Fibroblast of gingiva (primary cell): ENCODE data around the gene UBE2E3.
A peak's percentile ranks its signal among the peaks of the same experiment; 100 is the strongest.
"Not testable (repeated sequence)": the region's sequence is repeated elsewhere in the genome, so short reads cannot be mapped to it uniquely, and the experiment has no call there.

Experiments
- DNase-seq: peaks from one replicate; pipeline ENCODE4 v3.0.0-alpha.2; 2011; ENCODE audit warnings: low read depth

Gene UBE2E3

DNA sequence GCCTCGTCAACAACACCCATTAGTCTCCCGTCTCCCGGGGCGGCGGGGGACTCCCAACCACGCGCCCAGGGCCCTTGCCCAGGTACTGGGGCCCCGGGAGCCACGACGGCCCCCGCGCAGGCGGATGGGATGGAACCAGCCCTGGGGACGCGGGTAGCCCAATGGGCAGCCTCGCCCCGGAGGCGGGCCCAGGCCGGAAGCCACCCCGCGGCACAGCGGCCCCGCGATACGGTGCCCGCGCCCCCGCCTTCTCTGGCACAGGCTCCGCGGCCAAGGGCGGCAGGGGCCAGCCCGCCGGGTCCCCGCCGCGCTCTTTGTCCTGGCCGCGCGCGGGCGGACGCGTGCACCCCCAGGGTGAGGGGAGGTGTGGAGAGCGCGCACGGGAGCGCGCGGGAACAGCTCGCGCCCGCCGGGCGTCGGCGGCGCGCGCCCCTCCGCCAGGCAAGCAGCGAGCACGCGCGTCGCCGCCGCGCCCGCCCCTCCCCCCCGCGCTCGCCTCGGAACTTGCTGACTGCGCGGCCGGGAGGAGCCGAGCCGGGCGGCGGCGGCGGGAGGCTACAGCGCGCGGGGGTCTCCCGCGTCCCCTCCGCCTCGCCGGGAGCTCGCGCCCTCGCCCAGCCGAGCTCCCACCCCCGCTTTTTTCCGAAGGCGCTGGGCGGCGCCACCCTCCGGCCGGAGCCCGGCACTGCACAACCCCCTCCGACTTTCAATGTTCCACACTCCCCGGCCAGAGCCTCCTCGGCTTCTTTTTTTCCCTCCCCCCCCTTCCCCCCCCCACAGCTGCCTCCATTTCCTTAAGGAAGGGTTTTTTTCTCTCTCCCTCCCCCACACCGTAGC is at the start of gene UBE2E3:
TSS of gene UBE2E3 (plus strand) at position 500 of the 837 bp plus-strand sequence. CDS start 1,438 bp downstream, outside the sequence.
- peak; percentile 84 for DNase-seq

DNA sequence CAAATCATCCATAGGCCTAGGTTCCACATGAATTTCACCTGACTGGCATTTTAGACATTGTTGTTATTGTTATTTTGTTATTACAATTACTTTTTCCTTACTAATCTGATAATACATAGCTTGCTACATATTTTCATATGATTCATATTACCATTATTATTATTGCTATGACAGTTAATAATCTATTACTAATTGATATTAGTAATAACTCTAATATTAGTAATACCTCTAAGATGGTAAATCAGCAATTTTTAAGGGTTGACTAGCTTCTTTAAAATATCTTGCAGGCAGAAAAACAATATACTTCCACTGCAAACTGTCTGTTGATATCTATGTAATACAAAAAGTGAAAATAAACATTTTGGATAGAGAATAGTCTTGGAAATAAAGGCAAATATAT is 48.6 kb upstream of the UBE2E3 start:
- DNase-seq = no peak

DNA sequence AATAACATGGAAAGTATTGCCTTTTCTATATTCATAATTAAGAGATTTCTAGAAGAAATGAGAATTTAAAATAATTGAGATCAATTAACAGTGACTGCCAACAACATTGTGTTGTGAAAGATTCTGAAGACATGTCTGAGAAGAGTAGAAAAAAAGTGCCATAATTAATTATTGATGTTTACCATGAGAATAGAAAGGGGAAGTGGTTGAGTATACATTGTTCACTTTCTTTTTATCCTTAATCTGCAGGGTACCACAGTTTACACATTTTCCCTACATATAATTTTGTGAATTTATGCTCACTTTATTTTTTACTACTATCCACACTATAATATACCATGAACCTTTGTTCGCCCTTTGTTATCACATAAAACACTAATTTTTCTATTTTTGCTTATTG is 47.1 kb upstream of the UBE2E3 start:
- no peak for DNase-seq

DNA sequence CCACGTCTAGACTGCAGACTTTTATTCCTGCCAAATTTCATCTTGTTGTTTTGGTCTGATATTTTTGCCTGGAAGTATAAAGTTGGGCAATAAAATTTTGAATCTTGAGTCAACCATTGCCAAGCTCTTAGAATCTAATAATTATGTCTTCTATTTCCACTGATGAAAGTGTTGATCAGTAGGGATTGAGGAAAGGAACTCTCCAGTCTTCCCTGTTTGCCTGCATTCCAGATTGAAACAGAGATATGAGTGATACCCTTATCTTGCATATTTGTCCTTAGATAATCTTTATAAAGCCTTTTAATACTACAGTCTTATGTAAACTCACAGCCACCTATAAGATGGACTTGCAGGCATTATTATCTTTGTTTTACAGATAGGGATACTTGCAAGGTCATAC is 45.5 kb upstream of the UBE2E3 start:
- DNase-seq = no peak

DNA sequence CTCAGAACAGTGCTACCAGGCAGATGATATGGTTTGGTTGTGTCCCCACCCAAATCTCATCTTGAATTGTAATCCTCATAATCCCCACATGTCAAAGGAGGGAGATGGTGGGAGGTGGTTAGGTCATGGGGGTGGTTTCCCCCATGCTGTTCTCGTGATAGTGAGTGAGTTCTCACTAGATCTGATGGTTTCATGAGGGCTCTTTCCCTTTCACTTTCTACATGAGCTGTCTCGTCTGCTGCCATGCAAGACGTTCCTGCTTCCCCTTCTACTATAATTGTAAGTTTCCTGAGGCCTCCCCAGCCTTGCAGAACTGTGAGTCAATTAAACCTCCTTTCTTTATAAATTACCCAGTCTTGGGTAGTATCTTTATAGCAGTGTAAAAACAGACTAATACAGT is 42.9 kb upstream of the UBE2E3 start:
- not testable (repeated sequence) for DNase-seq

DNA sequence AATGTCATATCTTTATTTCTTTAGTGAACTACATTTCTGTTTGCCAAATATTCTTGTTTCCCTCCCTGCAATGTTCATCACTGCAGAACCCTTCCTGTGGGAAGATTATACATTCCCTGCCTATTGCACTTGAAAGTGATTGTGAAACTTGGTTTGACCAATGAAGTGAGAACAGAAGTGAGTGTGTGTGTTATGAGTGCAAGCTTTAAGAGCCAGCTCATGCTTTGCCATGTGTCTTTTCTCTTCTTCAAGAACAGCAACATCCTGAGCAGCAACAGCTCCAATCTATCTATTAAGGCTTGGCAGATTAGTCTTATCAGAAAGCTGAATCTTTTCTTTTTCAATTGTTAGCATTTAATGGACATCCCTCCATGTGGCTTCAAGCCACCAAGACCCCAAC is 42.0 kb upstream of the UBE2E3 start:
- peak; percentile 63 for DNase-seq

DNA sequence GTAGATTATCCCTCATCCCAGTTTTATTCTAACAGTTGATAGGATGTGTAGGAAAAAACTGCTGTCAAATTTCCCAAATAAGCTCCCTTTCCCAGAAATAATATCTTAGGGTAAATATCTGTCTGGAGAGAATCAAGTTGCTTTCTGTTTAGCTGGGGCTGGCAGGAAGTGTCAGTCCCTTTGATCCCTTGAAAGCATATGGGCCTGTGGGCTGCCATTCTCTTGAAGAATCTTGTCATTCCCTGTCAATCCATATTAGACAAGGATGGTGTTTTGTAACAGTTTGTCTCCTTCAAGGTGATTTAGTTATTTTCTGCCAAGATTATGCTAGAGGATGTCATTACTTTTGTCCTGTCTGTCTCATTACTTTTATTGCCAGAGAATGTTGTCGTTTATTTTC is 37.1 kb upstream of the UBE2E3 start:
- DNase-seq = no peak

DNA sequence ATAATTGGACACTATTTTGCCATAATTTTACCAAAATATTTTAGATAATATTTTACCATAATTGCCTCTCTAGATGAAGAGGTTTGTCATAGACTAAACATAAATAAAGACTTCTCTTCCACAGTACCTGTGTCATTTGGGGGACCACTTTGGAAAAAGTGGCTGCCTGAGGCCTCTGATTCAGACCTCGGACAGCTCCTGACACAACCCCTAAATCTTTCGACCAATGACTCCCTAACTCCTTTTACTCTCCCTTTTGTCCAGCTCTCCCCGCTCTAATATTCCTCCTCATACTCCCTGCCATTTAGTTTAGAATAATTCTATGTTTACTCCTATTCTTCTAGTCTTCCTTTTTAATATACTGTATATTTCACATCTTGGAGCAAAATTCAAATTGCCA is 36.0 kb upstream of the UBE2E3 start:
- no peak for DNase-seq

DNA sequence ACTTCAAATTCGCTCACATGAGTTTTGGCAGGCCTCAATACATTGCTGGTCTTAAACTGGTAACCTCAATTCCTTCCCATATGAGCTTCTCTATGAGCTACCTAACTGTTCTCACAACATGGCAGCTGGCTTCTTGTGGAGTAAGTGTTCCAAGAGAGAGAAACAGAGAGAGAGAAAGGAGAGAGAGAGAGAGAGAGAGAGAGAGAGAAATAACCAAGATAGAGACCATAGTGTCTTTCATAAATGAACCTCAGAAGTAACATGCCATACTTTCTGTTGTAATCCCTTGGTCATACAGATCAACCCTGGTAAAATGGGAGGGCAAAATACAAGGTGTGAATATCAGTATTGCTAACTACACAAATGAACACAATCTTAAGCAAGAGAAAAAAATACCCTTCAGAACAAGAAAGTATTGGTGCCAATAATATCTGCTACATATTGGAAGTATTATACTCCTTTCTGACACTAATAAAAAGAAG is 33.2 kb upstream of the UBE2E3 start:
- no peak for DNase-seq

DNA sequence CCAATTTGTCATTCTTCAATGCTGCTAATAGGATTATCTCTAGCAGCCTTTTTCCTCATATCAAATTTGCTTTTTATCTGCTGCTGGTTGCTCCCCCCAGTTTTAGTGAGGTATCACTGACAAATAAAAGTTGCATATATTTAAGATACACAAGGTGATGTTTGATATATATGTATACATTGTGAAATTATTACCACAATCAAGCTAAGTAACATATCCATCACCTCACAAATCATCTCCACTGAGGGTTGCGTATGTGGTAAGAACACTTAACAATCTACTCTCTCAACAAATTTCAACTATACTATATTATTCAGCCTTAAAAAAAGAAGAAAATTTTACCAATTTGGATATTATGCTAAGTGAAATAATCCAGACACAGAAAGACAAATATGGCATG is 30.5 kb upstream of the UBE2E3 start:
- no peak for DNase-seq

DNA sequence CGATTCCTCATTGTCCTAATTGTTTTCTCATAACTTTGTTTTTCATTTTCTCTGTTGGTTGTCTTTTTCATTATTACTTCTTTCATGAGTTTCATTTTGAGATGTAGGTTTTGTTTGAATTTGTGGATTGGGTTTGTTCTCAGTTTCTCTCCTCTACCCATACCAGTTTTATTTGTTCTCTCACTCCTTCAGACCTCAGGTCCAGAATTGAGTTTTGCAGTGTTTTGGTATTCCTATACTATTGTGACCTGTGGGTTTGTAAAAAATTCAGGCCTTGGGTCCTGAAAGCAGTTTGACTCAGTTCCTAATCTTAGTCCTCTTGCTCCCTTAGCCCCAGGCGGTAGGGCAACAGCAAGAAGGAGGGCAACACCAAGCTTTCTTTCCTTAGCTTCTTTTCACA is 28.3 kb upstream of the UBE2E3 start:
- DNase-seq = no peak

DNA sequence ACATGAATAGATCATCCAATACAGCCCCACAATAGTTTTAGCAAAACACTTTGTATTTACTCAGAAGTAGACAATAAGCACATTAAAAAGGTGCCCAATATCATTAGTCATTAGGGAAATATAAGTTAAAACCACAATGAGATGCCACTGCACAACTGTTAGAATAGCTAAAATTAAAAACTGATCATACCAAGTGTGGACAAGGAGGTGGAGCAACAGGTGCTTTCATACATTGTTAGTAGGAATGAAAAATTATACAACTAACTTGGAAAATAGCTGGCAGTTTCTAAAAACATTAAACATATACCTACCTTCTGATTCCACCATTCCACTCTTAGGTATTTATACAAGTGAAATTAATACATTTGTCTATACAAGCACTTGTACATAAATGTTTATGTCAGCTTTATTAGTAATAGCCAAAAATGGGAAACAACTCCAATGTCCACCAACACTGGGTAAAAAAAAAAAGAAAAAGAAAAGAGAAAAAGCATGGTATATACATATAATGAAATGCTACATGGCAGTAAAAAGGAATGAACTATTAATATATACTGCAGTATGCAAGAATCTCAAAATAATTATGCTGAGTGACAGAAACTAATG is 27.6 kb upstream of the UBE2E3 start:
- DNase-seq = no peak

DNA sequence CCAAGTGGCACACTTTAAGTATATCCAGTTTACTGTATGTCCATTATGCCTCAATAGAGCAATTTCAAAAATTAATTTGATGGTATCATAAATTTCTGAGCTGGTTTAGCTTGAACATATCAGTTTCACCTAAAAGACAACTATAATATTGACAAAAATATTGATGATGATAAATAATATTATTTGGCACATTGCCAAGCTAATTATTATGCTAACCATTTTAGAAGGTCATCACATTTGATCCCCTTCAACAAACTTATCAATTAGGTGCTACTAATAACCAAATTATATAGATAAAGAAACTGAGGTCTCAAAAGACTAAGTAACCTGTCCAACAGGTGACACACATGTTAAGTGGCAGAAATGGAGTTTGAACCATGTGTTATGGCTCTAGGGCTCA is 26.9 kb upstream of the UBE2E3 start:
- no peak for DNase-seq

DNA sequence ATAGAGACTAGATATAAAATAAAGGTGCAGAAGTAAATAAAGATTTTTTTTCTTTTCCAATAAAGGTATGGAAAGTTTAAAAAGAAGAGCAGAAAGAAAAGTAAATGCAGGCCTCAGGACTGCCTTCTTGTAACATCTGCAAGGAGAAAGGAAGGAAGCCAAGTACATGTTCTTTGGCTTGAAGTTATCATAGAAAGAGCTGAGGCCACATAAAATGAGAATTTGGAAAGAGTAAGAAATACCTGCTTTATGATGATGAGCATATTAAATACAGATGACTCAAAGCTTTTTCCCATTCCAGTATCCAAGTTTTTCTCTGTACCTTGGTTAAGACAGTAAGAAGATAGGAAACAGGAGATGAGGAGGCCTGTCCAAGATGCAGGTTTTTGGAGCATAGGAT is 25.3 kb upstream of the UBE2E3 start:
- no peak for DNase-seq

DNA sequence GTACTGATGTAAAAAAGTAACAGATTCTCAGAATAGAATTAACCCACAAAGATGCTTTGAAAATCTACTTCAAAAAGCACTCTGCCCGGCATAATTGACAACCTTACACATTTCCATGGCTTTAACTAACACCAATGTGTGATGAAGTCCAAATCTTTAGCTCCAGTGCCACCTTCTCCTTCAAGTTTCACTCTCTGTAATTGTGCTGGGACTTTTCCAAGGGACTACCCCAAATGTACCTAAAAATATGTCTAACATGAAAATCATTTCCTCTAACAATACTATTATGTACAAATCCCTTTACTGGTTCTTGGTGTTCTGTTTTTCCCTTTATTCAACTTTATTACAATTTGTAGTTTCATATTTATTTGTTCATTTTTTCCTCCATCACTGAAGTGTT is 20.6 kb upstream of the UBE2E3 start:
- DNase-seq = no peak

DNA sequence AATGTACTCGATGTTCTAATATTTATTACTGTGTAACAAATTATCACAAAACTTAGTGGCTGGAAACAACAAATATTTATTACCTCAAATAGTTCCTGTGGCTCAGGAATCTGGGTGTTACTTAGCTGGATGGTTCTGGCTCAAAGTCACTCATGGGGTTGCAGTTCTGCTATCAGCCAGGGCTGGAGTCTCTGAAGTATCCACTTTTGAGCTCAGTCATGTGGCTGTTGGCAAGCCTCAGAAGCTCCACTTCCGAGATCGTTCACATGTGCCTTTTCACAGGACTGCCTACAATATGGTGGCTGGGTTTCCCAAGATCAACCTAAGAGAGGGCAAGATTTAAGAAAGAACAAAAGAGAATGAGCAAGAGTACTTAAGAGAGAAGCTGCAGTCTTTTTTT is 19.4 kb upstream of the UBE2E3 start:
- no peak for DNase-seq

DNA sequence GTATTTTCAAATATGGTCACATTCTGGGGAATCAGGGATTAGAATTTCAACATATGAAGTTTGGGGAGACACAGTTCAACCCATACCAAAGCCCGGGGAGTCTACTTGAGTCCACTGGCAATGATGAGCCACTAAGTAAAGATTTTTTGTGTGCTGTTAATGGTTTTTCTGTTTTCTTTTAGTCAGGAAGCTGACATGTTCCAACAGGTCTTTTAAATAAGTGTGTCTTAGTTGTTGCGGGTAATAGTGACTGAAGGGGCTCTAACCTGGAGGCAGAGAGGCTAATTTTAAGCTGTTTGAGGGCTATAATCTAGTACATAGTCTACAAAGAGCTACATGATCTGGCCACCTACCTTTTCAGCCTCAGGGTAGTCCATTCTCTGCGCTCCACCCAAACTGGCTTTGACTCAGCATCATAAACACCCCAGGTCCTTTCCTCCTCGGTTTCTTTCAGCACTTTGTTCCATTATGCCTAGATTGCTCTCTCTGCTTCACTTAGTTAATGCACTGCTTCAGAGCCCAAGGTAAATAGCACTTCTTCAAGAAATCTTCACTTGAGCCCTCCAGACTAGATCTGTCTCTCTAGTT is 17.6 kb upstream of the UBE2E3 start:
- no peak for DNase-seq

DNA sequence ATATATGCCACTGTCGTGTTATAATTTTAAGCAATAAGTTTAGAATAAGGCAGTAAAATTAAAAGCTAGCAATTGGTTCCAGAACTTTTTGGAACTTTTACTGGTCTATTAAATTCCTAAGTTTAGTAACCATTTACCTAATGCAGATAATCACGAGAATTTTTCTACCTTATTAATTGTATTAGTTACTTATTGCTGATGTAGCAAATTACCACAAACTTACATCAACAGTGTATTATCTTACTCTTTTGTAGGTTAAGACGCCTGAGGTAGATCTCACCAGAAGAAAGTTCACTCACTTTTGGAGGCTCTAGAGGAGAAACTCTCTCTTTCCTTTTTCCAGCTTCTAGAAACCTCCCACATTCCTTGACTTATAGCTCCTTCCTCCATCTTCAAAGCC is 14.0 kb upstream of the UBE2E3 start:
- DNase-seq = no peak

DNA sequence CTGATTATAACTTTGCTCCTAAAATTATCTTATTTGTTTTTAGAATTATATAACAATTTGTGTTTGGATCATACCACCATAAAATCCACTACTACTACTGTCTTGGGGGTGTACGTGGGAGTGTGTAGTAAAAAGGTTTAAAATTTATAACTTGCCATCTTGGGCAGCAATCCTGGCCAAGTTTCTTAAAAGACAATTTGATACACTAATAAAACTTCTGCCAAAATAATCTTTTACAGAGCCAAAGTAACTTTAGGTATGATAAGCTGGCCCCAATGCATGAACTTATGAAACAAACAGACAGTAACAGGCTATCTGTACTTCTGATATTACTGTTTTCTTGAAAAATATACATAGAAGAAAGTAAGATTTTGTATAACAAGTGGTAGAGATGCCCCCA is 11.3 kb upstream of the UBE2E3 start:
- DNase-seq = no peak

DNA sequence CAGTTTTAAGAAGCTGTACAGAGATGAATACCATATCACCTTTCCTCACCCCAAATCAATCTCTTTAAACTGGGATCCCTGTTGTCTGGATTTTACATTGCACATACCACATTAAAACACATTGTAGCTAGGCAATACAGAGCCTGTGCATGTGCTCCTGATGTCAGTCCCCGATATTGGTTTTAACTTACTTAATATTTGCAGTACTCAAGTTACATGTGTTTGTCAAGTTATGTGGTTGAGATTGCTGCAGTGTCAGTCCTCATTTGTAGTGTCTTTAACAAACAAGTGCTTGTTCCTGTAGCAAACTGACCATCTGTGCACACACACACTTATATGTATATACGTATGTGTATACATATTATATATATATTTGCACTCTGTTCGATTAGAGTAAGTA is 10.4 kb upstream of the UBE2E3 start:
- DNase-seq = no peak

DNA sequence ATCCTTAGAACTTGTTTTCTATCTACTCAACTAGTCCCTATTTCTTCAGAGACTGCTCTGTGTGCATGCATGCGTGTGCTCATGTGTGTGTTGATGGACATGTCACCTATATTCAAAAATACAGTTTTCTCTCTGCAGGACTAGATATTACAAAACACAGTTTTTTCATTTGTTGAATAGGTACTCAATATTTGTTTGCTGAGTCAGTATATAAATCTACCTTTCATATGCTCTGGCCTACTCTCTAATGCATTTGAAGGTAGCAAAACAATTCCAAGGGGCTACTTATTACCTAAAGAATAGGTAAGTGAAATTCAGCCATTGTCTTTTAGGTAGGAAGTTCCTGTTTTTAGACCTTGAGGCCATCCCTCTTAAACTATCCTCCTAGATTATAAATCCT is 8.6 kb upstream of the UBE2E3 start:
- no peak for DNase-seq

DNA sequence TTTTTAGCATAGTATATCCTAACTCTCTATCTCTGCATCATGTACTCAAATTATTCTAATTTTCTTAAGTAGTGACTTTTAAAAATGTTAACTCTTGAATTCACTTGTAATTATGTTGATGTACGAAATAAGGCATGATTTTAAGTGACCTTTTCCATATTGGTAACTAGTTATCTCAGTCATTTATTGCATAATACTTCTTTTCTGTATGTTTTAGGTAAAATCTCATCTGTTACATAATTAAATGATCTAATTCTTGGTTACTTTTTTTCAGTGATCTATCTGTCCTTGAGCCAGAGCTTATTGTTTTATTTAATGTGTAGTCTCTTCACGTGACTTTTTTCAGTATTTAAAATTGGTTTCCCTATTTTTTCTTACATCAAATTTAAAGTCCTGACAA is 4.8 kb upstream of the UBE2E3 start:
- no peak for DNase-seq
